IMR-90 (cell line): ENCODE measurements around the gene GPR39.

Experiments used
- BHLHE40 ChIP-seq: fragments of 150-350 bp; IDR thresholded peaks from 2 replicates; pipeline ENCODE4 v1.6.1; 2016; ENCODE audit warnings: mild to moderate bottlenecking, low read depth, low read length
- CEBPB ChIP-seq: IDR thresholded peaks from 2 replicates; pipeline ENCODE4 v1.6.1; 2012; ENCODE audit warnings: low read depth, low read length, improper control_type of control experiment
- CHD1 ChIP-seq: IDR thresholded peaks from 2 replicates; pipeline ENCODE4 v1.6.1; 2012; ENCODE audit warnings: low read depth, low read length, improper control_type of control experiment
- FOS ChIP-seq: fragments of 150-350 bp; IDR thresholded peaks from 2 replicates; pipeline ENCODE4 v1.6.1; 2016; ENCODE audit warnings: low read depth, low read length
- MAFK ChIP-seq: IDR thresholded peaks from 2 replicates; pipeline ENCODE4 v1.6.1; 2012; ENCODE audit warnings: low read depth, low read length, improper control_type of control experiment
- MXI1 ChIP-seq: IDR thresholded peaks from 2 replicates; pipeline ENCODE4 v1.6.1; 2012; ENCODE audit warnings: low read depth, mild to moderate bottlenecking, low read length, moderate library complexity, borderline replicate concordance
- POLR2A ChIP-seq: IDR thresholded peaks from 2 replicates; pipeline ENCODE4 v1.6.1; 2012; ENCODE audit warnings: mild to moderate bottlenecking, low read depth, low read length
- RAD21 ChIP-seq: IDR thresholded peaks from 2 replicates; pipeline ENCODE4 v1.6.1; 2012; ENCODE audit warnings: low read length, improper control_type of control experiment
- TF ChIP-seq, protein P1 (sequence below): conservative IDR thresholded peaks from 2 replicates; pipeline ENCODE4 v1.5.1; 2012; ENCODE audit warnings: mild to moderate bottlenecking, low read depth, low read length, improper control_type of control experiment
- TF ChIP-seq, protein P2 (sequence below): fragments of 150-350 bp; IDR thresholded peaks from 2 replicates; pipeline ENCODE4 v1.6.1; 2017; ENCODE audit warnings: mild to moderate bottlenecking, antibody characterized with exemption, low read length, low read depth

DNA sequence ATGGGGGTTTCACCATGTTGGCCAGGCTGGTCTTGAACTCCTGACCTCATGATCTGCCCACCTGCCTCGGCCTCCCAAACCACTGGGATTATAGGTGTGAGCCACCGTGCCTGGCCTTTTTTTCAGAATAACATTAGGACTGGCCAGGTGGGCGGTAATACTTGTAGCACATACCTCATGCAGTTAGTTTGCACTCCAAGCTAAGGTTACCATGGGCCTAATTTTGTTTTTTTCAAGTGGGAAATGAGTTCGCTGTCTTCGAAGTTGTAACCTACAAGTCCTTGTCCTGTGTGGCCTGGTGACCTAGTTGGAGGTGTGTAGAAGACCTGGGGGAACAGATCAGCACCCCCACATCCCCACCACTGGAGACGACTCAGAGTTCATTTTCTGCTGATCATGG, 178.6 kb downstream of the GPR39 start:
- TF ChIP-seq, protein P1, sequence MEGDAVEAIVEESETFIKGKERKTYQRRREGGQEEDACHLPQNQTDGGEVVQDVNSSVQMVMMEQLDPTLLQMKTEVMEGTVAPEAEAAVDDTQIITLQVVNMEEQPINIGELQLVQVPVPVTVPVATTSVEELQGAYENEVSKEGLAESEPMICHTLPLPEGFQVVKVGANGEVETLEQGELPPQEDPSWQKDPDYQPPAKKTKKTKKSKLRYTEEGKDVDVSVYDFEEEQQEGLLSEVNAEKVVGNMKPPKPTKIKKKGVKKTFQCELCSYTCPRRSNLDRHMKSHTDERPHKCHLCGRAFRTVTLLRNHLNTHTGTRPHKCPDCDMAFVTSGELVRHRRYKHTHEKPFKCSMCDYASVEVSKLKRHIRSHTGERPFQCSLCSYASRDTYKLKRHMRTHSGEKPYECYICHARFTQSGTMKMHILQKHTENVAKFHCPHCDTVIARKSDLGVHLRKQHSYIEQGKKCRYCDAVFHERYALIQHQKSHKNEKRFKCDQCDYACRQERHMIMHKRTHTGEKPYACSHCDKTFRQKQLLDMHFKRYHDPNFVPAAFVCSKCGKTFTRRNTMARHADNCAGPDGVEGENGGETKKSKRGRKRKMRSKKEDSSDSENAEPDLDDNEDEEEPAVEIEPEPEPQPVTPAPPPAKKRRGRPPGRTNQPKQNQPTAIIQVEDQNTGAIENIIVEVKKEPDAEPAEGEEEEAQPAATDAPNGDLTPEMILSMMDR, result no peak
- no peak for TF ChIP-seq POLR2A
- no peak for TF ChIP-seq RAD21
- no peak for TF ChIP-seq MXI1
- TF ChIP-seq CEBPB, result no peak
- TF ChIP-seq CHD1, result no peak
- TF ChIP-seq, protein P2, sequence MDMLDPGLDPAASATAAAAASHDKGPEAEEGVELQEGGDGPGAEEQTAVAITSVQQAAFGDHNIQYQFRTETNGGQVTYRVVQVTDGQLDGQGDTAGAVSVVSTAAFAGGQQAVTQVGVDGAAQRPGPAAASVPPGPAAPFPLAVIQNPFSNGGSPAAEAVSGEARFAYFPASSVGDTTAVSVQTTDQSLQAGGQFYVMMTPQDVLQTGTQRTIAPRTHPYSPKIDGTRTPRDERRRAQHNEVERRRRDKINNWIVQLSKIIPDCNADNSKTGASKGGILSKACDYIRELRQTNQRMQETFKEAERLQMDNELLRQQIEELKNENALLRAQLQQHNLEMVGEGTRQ, result no peak
- TF ChIP-seq FOS, result no peak
- no peak for TF ChIP-seq BHLHE40
- no peak for TF ChIP-seq MAFK
